ENCODE measurements around the gene SLC29A2.

The SLC29A2 gene

DNA sequence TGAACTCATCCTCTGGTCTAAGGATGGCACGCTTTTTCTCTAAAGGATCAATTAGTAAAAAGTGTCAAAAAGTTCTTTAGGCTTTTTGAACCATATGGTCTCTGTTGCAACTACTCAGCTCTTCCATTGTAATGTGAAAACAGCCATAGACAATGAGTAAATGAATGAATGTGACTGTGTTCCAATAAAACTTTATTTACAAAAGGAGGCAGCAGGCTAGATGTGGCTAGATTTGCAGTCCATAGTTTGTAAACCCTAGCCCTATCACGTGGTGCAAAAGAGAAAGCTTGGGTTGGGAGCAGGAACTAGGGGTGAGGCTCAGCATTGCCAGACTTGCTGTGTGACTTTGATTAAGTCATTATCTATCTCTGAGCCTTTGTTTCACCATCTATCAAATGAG is 43.9 kb upstream of the SLC29A2 start:
- no peak overlapping the region for H3K4me3 ChIP-seq (replicated peaks; ENCODE audit: low read depth, low read length)
- TF ChIP-seq, protein P1, sequence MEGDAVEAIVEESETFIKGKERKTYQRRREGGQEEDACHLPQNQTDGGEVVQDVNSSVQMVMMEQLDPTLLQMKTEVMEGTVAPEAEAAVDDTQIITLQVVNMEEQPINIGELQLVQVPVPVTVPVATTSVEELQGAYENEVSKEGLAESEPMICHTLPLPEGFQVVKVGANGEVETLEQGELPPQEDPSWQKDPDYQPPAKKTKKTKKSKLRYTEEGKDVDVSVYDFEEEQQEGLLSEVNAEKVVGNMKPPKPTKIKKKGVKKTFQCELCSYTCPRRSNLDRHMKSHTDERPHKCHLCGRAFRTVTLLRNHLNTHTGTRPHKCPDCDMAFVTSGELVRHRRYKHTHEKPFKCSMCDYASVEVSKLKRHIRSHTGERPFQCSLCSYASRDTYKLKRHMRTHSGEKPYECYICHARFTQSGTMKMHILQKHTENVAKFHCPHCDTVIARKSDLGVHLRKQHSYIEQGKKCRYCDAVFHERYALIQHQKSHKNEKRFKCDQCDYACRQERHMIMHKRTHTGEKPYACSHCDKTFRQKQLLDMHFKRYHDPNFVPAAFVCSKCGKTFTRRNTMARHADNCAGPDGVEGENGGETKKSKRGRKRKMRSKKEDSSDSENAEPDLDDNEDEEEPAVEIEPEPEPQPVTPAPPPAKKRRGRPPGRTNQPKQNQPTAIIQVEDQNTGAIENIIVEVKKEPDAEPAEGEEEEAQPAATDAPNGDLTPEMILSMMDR (IDR thresholded peaks at IDR 0.05; ENCODE audit: low read depth, low read length, missing control alignments), result no peak
- no peak for DNase-seq (ENCODE audit: extremely low read depth, low read depth)

DNA sequence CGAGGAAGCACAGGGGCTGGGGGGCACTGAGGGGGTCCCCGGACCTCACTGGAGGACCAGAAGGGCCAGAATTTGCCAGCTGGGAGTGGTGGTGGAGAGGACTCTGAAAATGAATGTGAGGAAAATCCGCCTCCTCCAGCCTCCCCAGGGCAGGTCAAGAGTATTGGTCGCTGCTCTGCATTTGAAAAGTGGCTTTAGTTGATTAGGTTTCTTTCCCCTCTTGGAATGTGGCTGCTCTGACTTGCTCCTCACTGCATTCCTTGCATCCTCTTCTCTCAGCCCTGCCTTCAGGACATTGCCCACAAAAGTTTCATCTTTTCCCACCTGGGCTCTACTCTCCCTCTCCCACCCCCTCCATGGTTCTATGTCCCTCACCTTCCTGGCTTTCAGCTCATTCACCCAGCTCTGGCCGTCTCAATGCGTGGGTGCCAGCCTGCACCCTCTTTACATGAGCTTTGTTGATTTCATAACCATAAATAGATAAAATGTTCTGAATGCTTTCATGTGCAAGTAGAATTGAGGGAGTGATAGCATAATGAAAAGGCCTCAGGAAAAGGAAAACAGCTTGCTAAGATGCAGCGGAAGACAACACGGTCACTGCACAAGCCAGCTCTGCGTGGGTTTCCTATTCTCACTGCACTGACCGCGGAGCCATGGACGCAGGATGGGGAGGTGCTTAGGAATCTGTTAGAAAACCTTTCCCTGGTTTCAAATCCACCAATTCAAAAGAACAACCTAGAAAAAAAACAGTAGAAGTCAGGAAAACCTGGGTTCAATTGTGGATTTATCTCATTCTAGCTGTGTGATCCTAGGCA is 42.8 kb upstream of the SLC29A2 start:
- DNase-seq (ENCODE audit: extremely low read depth, low read depth), result no peak
- TF ChIP-seq, protein P1 (IDR thresholded peaks at IDR 0.05; ENCODE audit: low read depth, low read length, missing control alignments), result no peak
- no peak overlapping the region for H3K4me3 ChIP-seq (replicated peaks; ENCODE audit: low read depth, low read length)

DNA sequence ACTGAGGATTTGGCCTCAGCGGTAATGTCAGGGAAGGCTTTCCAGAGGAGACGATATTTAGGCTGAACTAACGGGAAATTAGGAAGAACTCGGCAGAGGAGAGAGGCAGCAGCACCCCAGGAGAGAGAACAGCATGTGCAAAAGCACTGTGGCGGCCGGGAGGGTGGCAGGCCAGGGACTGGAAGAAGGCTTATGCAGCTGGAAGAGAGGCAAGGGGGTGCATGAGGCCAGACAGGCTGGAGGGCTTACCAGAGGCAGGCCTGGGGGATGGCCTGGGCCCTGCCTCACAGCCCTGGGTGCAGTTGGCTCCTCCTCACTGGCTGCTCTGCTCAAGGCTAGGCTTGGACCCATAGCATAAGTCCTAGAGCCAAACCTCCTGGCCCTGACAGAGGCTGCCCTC is 41.6 kb upstream of the SLC29A2 start:
- TF ChIP-seq, protein P1 (IDR thresholded peaks at IDR 0.05; ENCODE audit: low read depth, low read length, missing control alignments), result no peak
- DNase-seq (ENCODE audit: extremely low read depth, low read depth), result no peak
- no peak overlapping the region for H3K4me3 ChIP-seq (replicated peaks; ENCODE audit: low read depth, low read length)

DNA sequence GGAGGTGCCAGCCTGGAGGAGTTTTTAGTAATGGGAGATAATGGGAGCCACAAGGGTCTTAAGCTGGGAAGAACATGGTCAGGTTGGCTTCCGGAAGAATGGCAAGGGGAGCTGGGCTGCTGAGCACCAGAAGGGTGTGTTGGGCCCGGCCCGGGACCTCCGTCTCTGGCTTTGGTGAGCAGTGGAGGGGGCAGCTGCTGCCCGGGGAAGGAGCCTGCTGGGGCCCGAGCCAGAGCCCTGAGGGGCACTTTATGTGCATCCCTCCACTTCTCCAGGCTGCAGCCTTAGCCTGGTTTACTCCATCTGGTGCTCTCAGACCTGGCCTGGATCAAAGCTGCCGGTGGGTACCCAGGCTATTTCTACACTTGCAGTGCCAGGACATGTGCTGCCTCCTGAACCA is 40.5 kb upstream of the SLC29A2 start:
- TF ChIP-seq, protein P1 (IDR thresholded peaks at IDR 0.05; ENCODE audit: low read depth, low read length, missing control alignments), result no peak
- no peak for DNase-seq (ENCODE audit: extremely low read depth, low read depth)
- no peak overlapping the region for H3K4me3 ChIP-seq (replicated peaks; ENCODE audit: low read depth, low read length)

DNA sequence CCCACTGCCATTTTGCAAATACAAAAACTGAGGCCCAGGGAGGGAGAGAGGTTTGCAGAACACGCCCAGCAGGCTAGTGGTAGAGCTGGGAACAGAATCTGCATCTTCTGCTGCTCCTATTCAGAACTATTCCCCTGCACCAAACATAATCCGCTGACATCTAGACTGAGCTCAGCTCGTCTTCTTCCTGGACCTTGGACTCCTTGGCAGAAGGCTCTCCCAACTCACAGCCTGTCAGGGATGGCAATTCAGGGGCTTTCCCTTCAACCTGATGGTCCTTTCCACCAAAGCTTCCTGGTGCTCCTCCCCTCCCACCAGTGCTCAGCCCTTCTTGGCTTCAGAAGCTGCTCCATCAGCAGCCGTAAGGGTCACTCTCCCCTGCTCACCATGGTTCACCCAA is 39.8 kb upstream of the SLC29A2 start:
- no peak for DNase-seq (ENCODE audit: extremely low read depth, low read depth)
- no peak overlapping the region for H3K4me3 ChIP-seq (replicated peaks; ENCODE audit: low read depth, low read length)
- TF ChIP-seq, protein P1 (IDR thresholded peaks at IDR 0.05; ENCODE audit: low read depth, low read length, missing control alignments), result no peak

DNA sequence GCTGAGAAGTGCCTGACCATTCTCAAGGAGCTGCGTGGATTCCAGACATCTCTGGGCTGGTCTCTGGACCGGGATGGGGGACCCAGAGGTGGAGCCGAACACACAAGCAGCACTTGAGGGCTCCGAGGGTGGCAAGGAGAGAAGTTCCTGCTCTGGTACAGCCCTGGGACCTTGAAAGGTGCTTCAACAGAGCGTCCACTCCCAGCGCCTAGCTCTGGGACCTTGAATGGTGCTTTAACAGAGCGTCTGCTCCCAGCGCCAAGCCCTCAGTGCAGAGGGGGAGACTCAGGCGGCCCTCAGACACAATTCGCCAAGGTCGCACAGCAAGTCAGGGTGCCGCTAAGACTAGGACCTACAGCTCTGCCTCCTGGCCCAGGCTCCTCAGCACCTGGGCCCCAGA is 38.6 kb upstream of the SLC29A2 start:
- TF ChIP-seq, protein P1 (IDR thresholded peaks at IDR 0.05; ENCODE audit: low read depth, low read length, missing control alignments), result no peak
- DNase-seq (ENCODE audit: extremely low read depth, low read depth), result no peak
- no peak overlapping the region for H3K4me3 ChIP-seq (replicated peaks; ENCODE audit: low read depth, low read length)

DNA sequence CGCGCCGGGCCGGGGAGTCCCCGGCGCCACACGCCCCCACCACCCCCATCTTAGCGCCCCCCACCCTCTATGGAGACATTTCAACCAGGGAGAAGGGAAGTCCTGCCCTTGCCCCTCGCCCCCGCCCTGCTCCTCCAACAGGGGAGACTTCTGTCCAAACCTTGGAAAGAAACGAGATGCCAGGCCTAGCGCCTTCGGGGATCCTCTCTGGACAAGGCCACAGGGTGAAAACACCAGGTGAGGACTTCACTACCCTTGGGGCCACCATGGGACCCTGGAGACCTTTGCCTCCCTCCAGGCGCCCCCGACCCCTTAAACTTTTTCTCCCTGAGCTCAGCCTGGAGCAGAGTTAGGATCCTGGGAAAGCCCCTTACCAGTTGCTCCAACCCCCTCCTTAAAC is 37.7 kb upstream of the SLC29A2 start:
- no peak overlapping the region for H3K4me3 ChIP-seq (replicated peaks; ENCODE audit: low read depth, low read length)
- TF ChIP-seq, protein P1 (IDR thresholded peaks at IDR 0.05; ENCODE audit: low read depth, low read length, missing control alignments), result no peak
- DNase-seq (ENCODE audit: extremely low read depth, low read depth), result no peak

All from HFF-Myc (cell line).